GM18519 (cell line): ENCODE data around the gene MSRB2.
"Not testable (repeated sequence)": the region's sequence is repeated elsewhere in the genome, so short reads cannot be mapped to it uniquely, and the experiment has no call there.

Source experiments
- ATAC-seq: cut with Tn5 transposase; IDR thresholded peaks from one replicate; pipeline ENCODE4 v1.9.1; 2021; ENCODE audit warnings: mild to moderate bottlenecking, moderate library complexity; ENCODE audit not compliant: unreplicated experiment, low FRiP score

Gene MSRB2

GRCh38 chr10:23069019-23069815 is 26.2 kb upstream of the MSRB2 start:
- ATAC-seq, result no peak

- ATAC-seq, result peak; percentile 23
Measured at GRCh38 chr10:23070092-23070912, 25.1 kb upstream of the MSRB2 start.

GRCh38 chr10:23070913-23071218 is 24.5 kb upstream of the MSRB2 start:
- peak; percentile 73 for ATAC-seq

DNA sequence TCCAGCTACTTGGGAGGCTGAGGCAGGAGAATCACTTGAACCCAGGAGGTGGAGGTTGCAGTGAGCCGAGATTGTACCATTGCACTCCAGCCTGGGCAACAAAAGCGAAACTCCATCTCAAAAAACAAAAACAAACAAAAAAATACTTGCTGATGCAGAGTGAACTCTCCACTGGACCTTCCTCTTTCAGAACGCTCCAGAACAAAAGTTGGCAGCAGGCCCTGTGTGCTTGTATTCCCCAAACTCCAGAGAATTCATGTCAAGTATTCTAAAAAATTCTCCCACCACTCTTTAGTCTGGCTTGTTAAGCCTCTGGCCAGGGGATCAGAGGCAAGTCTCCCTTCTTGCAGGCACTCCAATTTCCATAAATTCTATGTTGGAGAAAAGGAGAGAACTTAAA is 22.8 kb upstream of the MSRB2 start:
- not testable (repeated sequence) for ATAC-seq

DNA sequence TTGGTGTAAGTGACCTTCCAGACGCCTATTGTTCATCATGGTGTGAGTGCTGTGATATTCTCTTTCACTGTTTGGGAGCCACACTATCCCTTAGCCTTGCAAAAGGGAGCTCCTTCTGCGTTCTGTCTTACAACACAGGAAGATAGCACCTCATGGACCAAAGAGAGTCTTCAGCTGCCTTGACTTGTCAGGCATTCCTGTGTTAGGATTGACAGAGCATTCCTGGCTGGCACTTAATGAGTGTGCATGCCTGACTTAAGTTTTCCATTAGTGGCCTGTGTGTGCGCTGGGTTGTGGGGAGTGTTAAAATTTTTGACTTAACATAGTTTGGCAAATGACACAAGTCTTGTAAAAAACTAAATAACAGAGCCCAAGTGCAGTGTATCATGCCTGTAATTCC is 21.9 kb upstream of the MSRB2 start:
- no peak for ATAC-seq

- ATAC-seq, result no peak
Measured at GRCh38 chr10:23075672-23076071, 19.7 kb upstream of the MSRB2 start.

DNA sequence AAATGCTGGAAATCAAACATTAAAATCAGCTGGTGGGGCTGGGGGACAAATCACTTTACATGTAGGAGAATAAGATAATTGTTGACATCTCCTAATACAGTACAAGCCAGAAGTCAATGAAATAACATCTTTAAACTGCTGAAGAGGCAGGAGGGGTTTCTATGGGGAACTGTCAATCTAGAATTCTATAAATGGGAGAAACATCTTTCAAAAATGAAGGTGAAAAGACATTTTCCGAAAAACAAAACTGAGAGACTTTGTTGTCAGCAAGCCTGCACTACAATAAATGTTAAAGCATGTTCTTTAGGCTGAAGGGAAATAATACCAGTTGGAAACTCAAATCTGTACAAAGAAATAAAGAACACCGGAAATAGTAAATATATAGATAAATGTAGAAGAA is 17.3 kb upstream of the MSRB2 start:
- ATAC-seq, result no peak

DNA sequence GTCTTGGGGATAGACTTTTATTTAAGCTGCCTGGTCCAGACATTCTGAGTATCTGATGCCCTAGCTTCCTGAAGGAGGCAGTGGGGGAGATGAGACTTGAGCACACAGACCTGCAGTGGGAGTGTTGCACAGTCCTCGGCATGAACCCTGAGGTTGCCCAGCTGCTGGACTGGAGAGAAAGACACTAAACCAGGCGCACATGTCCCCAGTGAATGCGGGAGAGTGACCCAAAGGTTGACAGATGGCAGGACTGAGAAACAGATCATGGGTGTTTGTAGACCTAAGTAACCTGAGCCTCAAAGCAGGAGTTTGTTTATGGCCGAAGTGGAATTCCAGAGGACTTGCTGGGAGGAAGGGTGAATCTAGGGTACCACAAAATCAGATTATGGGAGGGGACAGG is 15.7 kb upstream of the MSRB2 start:
- ATAC-seq, result no peak

DNA sequence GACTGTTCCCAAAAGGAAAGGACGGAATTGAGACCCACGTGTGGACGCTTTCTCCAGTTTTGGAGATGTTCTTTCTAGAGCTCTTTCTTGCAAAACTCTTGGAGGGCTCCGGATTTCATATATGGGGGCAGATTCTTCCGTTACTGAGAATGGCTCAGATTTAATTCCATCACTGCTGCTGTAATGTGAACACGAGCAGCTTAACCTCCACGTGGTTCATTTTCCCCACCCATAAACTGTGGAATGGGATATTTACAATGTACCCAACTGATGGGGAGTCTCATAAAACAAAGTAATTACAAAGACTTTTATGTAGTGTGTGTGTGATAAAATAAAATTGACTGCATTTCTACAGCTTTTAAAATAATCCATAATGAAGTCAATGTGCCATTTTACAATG is 15.1 kb upstream of the MSRB2 start:
- no peak for ATAC-seq

DNA sequence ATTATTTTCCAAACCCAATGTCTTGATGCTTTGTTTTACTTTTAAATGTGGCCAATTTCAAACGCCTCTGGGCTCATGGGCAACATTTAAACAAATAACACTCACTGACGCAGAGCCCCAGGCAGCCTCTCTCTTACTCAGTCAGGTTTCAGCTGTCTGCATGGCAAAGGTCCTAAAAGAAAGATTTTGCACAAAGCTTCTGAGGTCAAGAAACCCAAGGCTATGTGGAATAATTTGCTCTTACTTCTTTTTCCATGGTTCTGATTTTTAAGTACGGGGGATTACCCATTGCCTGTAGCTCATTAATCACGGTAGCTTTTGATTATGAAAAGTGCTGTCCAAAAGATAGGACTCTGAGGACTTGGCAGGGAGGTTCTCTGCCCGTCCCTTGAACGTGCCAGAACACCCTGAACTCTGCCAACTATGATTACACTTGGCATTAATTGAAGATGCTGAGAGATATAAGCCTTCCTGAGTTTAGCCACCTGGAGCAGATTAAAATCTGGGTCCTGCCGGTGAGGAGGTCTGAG is 14.1 kb upstream of the MSRB2 start:
- ATAC-seq, result no peak

DNA sequence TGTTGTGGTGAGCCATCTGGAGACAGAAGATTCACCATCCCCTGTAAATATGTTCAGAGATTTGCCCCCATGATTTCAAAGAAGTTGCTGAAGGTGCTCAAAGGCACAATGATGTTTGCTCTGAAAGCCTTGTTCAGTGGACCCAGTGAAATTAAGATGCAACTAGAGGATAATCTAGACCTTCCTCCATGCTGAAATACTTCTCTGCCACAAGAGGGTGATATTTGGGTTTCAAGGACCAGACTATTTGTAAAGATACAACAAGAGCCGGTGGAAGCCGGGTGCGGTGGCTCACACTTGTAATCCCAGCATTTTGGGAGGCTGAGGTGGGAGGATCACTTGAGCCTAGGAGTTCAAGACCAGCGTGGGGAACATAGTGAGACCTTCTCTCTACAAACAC is 13.5 kb upstream of the MSRB2 start:
- ATAC-seq, result no peak

DNA sequence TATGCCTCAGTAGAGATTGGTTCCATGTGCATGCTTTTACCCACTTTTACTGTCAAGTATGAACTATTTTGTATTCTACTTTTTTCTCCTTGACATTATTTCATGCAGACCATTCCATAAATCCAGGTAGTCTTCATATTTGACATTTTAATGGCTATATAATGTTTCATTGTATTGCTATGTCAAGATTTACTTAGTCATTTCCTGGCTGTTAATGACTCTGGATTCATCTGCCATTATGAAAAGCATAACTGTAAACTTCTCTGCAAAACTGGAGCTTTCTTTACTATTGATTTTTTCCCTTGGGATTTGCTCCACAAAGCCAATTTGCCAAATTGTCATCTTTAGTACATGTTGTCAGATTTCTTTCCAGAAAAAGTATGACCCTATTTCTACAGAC is 6.8 kb upstream of the MSRB2 start:
- no peak for ATAC-seq

DNA sequence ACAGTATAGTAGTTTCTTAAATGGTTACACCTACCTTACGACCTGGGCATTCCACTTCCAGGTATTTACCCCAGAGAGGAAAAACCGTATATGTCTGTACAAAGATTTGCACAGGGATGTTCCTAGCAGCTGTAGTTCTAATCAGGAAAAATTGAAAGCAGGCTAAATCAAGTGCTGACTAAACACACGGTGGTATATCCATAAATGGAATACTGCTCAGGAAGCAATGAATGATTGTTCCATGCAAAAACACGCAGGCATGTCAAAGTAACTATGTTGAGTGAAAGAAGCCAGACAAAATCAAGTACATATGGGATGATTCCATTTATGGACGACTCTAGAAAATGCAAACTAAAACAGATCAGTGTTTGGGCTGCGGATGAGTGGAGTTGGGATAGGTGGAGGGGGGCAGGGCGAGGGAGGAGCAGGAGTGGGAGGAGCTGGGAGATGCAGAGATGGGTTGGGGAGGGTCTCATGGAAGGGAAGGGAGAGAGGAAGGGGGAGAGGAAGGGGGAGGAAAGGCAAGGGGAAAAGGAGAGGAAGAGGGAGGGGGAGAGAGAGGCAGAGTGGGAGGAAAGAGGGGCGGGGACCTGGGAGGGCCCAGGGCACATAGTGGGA is 484 bp upstream of the MSRB2 start:
- ATAC-seq, result no peak

DNA sequence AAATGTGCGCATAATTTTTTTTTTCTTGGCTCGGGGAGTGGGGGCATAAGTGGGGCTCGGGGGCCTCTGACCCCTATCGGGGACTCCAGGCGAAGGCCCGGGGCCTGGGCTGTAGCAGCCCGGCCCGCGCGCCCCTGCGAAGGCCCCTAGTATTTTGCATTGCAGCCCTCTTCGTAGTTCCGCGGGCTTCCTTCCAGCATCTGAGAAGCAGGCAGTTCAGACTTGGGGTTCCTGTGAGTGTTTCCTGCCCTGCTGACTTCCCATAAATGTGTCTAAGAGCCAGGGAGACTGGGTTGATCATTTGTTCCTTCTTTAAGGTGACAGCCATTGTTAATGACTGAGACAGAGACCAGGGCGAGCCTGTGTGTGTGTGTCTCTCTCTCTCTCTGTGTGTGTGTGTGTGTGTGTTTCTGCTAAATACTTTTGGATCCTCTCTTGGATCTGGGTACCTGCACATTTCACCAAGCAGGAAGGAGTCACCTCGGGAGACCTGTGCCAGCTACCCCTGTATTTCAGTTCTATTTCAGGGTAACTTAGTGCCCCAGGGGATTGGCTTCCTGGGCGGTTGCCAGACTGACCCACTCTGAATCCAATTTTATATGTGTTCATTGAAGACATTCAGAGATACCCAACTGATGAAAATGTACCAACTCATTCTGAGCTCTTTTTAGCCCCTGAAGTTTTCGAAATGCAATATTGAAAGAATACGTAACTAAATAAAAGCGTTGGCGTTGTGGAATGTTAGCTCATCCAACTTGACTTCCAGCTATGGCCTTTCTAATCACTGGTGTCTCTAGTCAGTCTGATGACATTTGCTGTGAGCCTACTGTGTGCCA is 805 bp downstream of the MSRB2 start:
- ATAC-seq, result peak; percentile 30

GRCh38 chr10:23096802-23097549 is 1.6 kb downstream of the MSRB2 start:
- ATAC-seq, result no peak

DNA sequence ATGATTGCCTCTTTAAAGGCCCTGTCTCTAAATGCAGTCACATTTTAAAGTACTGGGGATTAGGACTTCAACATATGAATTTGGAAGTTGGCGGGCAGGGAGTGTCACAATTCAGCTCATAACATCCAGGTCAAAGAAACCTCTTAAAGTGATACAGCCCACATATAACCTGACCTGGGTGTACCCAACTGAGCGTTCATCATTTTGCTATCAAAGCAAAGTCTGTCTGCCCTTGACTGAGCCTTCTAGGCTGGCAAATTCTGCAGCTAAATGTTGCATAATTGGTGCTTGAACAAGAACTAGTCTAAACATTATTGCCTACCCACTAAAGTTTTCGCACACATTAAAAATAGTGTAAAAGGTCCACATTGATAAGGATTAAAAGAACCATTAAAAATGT is 3.7 kb downstream of the MSRB2 start:
- ATAC-seq, result no peak

GRCh38 chr10:23099816-23100215 is 4.4 kb downstream of the MSRB2 start:
- ATAC-seq, result no peak

DNA sequence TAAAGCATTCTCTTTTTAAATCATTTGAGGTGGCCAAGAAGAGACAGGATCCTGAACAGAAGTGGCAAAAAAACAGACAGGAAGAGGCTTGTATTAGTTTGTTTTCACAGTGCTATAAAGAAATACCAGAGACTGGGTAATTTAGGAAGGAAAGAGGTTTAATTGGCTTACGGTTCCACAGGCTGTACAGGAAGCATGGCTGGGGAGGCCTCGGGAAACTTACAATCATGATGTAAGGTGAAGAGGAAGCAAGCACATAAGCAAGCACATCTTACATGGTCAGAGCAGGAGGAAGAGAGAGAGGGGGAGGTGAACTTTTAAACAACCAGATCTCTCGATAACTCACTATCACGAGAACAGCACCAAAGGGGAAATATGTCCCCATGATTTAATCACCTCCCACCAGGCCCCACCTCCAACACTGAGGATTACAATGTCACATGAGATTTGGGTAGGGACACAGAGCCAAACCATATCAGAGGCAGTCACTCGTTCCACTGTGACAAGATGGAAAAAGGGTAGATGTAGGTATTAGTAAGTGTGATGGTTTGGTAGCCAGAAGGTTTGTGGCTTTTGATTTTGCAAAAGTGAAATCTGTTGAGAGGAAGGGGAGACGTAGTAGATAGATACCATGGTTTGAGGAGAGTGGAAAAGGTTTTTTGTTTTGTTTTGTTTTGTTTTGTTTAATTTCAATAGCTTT is 5.1 kb downstream of the MSRB2 start:
- ATAC-seq, result no peak
